ENCODE data around the gene TRDN.
A peak's percentile ranks its signal among the peaks of the same experiment; 100 is the strongest.
"Not testable (repeated sequence)": the region's sequence is repeated elsewhere in the genome, so short reads cannot be mapped to it uniquely, and the experiment has no call there.

Gene TRDN

GRCh38 chr6:123489589-123489988, 147.2 kb downstream of the TRDN start:
- DNase-seq: no peak

GRCh38 chr6:123480986-123481385, 155.8 kb downstream of the TRDN start:
- DNase-seq: no peak

DNA sequence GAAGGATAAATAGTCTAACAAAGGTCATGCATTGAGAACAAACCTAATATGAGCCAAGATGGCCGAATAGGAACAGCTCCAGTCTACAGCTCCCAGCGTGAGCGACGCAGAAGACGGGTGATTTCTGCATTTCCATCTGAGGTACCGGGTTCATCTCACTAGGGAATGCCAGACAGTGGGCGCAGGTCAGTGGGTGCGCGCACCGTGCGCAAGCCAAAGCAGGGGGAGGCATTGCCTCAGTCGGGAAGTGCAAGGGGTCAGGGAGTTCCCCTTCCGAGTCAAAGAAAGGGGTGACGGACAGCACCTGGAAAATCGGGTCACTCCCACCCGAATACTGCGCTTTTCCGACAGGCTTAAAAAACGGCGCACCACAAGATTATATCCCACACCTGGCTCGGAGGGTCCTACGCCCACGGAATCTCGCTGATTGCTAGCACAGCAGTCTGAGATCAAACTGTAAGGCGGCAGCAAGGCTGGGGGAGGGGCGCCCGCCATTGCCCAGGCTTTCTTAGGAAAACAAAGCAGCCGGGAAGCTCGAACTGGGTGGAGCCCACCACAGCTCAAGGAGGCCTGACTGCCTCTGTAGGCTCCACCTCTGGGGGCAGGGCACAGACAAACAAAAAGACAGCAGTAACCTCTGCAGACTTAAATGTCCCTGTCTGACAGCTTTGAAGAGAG, 164.6 kb downstream of the TRDN start:
- not testable (repeated sequence) for DNase-seq

GRCh38 chr6:123467392-123467791, 169.4 kb downstream of the TRDN start:
- no peak for DNase-seq

GRCh38 chr6:123462152-123462551, 174.6 kb downstream of the TRDN start:
- no peak for DNase-seq

DNA sequence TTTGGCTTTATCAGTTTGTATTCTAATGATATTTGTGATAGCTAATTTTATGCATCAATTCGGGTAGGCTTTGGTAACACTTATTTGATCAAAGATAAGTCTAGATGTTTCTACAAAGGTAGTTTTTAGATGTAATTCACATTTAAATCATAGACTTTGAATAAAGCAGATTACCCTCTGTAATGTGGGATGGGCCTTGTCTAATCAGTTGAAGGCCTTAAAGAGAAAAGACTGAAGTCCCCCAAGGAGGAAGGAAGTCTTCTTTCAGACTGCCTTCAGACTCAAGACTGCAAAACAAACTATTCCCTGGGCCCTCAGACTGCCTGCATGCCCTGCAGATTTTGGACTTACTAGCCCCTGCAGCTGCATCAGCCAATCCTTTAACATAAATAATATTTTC, 178.5 kb downstream of the TRDN start:
- no peak for DNase-seq

DNA sequence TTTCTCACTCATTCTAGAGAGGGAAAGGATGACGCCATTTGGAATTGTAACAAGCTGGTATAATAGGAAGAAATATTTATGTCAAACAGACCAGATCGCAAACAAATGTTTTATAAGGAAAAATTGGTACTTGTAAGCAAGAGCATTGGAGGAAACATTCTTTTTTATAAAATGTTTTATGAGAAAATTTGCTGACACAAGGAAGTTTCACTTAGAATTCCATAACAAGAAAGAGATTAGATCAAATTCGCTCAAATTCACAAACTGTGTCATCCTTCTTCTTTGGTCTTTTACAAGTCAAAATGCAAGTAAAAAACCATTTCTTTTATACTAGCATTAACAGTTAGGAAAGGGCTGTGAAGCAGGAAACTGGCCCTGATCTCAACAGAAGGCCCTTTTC, 179.9 kb downstream of the TRDN start:
- no peak for DNase-seq

GRCh38 chr6:123454448-123454847, 182.3 kb downstream of the TRDN start:
- no peak for DNase-seq

GRCh38 chr6:123453071-123453470, 183.7 kb downstream of the TRDN start:
- DNase-seq: not testable (repeated sequence)

DNA sequence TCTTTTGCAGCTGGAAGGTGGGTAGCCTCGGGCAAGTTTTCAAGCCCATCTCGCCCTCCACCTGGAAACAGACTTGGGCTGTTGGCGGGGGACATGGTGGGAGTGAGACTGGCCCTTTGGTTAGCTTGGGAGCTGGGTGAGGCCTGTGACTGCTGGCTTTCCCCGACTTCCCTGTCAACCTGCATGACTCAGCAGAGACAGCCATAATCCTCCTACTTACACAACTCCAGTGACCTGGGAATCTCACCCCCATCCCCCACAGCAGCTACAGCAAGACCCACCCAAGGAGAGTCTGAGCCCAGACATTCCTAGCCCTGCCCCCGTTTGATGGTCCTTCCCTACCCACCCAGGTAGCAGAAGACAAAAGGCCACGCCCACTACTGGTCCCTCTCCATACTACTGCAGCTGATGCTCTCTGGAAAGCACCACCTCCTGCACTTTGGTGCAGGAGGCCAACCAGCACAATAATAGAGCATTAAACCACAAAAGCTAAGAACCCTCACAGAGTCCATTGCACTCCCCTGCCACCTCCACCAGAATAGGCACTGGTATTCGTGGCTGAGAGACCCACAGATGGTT, 188.4 kb downstream of the TRDN start:
- no peak for DNase-seq

DNA sequence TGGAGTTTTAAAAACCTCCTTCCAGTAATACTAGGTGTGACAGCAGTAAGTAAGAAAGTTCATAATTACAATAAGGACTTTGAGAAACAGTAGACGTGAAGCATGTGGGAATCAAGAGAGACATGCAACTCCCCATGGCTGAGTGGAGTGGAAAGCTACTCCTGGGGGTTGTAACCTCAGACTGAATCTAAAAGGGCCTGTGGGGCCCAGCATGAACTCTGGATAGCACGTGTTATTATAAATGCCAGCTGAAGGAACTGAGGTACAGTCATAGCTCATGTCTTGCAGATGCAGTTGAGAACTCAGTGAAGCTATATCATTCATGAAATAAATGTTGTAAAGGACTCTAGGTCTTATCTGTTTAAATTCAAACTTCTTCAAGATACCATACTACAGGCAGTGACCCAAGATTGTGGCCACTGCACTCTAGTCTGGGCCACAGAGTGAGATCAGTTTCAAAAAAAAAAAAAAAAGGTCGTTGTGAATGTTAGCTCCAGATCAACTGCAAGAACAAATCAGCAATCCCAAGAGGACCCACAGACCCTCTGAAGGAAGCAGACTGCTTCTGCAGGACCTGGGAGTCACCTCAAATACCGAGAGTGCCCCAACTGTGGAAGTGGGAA, 189.3 kb downstream of the TRDN start:
- no peak for DNase-seq

- no peak for DNase-seq
Measured at GRCh38 chr6:123439371-123439770, 197.4 kb downstream of the TRDN start.

GRCh38 chr6:123434186-123434585, 202.6 kb downstream of the TRDN start:
- DNase-seq: no peak

DNA sequence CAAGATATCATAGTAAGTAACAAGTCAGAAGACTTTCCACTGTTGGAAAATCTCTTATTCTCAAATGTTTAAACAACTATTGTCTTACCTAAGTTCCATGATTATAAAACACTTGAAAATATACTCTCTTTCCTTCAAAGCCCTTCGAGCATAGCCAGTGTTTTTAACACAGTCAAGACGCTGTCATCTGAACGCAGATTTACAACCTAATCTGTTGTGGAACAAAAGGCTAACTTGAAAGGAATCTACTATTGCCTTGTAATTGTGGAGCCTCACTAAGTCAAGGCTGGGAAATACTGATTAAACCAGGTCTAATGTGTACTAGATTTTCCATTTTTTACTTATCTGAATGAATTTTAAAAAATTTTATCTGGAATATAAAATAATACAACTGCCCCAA, 205.8 kb downstream of the TRDN start:
- no peak for DNase-seq

GRCh38 chr6:123427008-123427407, 209.7 kb downstream of the TRDN start:
- no peak for DNase-seq

DNA sequence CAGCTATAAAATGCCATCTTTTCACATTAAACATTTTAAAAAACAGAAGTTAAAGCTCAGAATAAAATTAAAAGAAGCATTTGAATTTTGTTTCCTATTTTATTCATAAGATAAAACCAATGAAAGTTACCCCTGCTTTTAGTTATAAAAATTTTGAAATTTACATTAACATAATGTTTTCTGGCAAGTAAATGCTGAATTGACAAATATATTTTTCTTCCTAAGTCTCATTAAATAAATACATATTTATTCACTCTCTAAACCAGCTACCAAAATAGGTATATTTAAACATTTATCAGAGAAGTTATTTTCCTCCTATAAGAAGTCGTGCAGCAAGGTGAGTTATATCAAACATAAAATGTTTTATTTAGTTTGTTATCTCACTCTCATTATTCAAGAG, 213.6 kb downstream of the TRDN start:
- DNase-seq: no peak

- no peak for DNase-seq
Measured at GRCh38 chr6:123420512-123420911, 216.2 kb downstream of the TRDN start.

GRCh38 chr6:123418071-123418470, 218.7 kb downstream of the TRDN start:
- no peak for DNase-seq

GRCh38 chr6:123417535-123417934, 219.2 kb downstream of the TRDN start:
- no peak for DNase-seq

- DNase-seq: peak; percentile 41
Measured at GRCh38 chr6:123415844-123416468, 220.8 kb downstream of the TRDN start.

GRCh38 chr6:123404975-123405374, 231.8 kb downstream of the TRDN start:
- no peak for DNase-seq

- DNase-seq: no peak
Measured at GRCh38 chr6:123402052-123402451, 234.7 kb downstream of the TRDN start.

GRCh38 chr6:123398072-123398471, 238.7 kb downstream of the TRDN start:
- no peak for DNase-seq

GRCh38 chr6:123393331-123393730, 243.4 kb downstream of the TRDN start:
- peak; percentile 78 for DNase-seq

All from SHP77 treated with DMSO at 0.1 percent for 48 hours (cell line).